K562 (cell line): ENCODE data around the gene LRRC8E. TPM values are rescaled to one million over a fixed set of nuclear protein-coding genes. Genes with fewer than 3 reads are reported as not detected.

Experiments
- ADNP ChIP-seq: fragments of 200-800 bp; sonication (Bioruptor generic); IDR thresholded peaks from 2 replicates; pipeline ENCODE4 v1.6.1; 2016; ENCODE audit warnings: missing genetic modification characterization, missing compliant biosample characterization
- ATF1 ChIP-seq, 2 experiments: fragments of 450-650 bp in 1 of 2; IDR thresholded peaks; 2 replicates each; pipeline ENCODE4 v1.6.1; 2016; ENCODE audit warnings: missing compliant biosample characterization in 1 of 2, missing genetic modification characterization in 1 of 2
- CREM ChIP-seq: IDR thresholded peaks from 2 replicates; pipeline ENCODE4 v1.6.1; 2014; ENCODE audit warnings: antibody characterized with exemption, low read depth
- HLTF ChIP-seq: fragments of 450-650 bp; IDR thresholded peaks from 2 replicates; pipeline ENCODE4 v1.6.1; 2016
- SETDB1 ChIP-seq: IDR thresholded peaks from one replicate; pipeline ENCODE4 v1.6.1; 2012; ENCODE audit warnings: low read length, control low read depth, inconsistent platforms
- SMARCB1 ChIP-seq: IDR thresholded peaks from 2 replicates; pipeline ENCODE4 v1.6.1; 2011; ENCODE audit warnings: improper control_type of control experiment, low read depth; ENCODE audit not compliant: insufficient read length
- SP1 ChIP-seq: sonication (generic); formaldehyde crosslinking; IDR thresholded peaks from 2 replicates; pipeline ENCODE4 v1.8.1; 2022; ENCODE audit warnings: mild to moderate bottlenecking, missing genetic modification reagents
- SRF ChIP-seq, 2 experiments: fragments of 250-450, 450-650 bp in 1 of 2; sonication (Bioruptor Pico) in 1 of 2; sonication (generic) in 1 of 2; formaldehyde crosslinking; IDR thresholded peaks; 2 replicates each; pipeline versions ENCODE4 v1.5.0 to v1.5.1; 2020 to 2022; ENCODE audit warnings: mild to moderate bottlenecking in 1 of 2, missing genetic modification reagents in 1 of 2
- SRSF9 ChIP-seq: fragments of 200-400 bp; formaldehyde crosslinking; IDR thresholded peaks from 2 replicates; pipeline ENCODE4 v1.6.1; 2017; ENCODE audit warnings: low read depth, low read length, borderline replicate concordance
- XRCC3 ChIP-seq: fragments of 450-650 bp; IDR thresholded peaks from 2 replicates; pipeline ENCODE4 v1.6.1; 2017; ENCODE audit warnings: mild to moderate bottlenecking, moderate library complexity
- XRCC4 ChIP-seq: IDR thresholded peaks from one replicate; pipeline ENCODE4 v1.6.1; 2011; ENCODE audit not compliant: insufficient read depth, insufficient read length; ENCODE audit errors: extremely low read depth
- ZBED1 ChIP-seq: IDR thresholded peaks from 2 replicates; pipeline ENCODE4 v1.6.1; 2014
- ZNF143 ChIP-seq: sonication (generic); formaldehyde crosslinking; IDR thresholded peaks from 2 replicates; pipeline ENCODE4 v1.9.0; 2022; ENCODE audit warnings: mild to moderate bottlenecking, missing genetic modification reagents
- ZNF253 ChIP-seq: fragments of 250-450 bp; sonication (Bioruptor Pico); conservative IDR thresholded peaks from 2 replicates; pipeline ENCODE4 v1.6.1; 2021; ENCODE audit warnings: mild to moderate bottlenecking
- ZNF311 ChIP-seq: fragments of 250-450 bp; sonication (Bioruptor Pico); IDR thresholded peaks from 2 replicates; pipeline ENCODE4 v1.4.0; 2020; ENCODE audit warnings: mild to moderate bottlenecking, moderate library complexity
- ZSCAN32 ChIP-seq: fragments of 450-650 bp; formaldehyde crosslinking; IDR thresholded peaks from 2 replicates; pipeline ENCODE4 v1.4.0; 2020; ENCODE audit warnings: mild to moderate bottlenecking, moderate library complexity
- polyA plus RNA-seq, 8 experiments: library from polyadenylated mRNA; depleted of rRNA in 4 of 8; stranded (reverse) in 5 of 8; unstranded in 3 of 8; fragments of >200 nt; fragmentation: Nextera tagmentation in 2 of 8; fragmentation: Illumina TruSeq in 1 of 8; extraction: Ambion mirVana in 2 of 8; extraction: Trizol in 1 of 8; gene quantifications; 2 replicates each; pipeline versions ENCODE4 v1.2.1 to v1.2.3, GENCODE V29; 2011 to 2014; ENCODE audit warnings: inconsistent platforms in 1 of 8, missing spikeins in 1 of 8
- total RNA-seq, 7 experiments: library from RNA; depleted of rRNA in 6 of 7; stranded (reverse); fragments of >200 nt in 6 of 7; fragmentation: Illumina TruSeq in 2 of 7; extraction: Trizol in 2 of 7; gene quantifications; 2 replicates each; pipeline versions ENCODE4 v1.2.1 to v1.2.3, GENCODE V29; 2011 to 2021; ENCODE audit warnings: low replicate concordance in 1 of 7
- TF ChIP-seq, protein P1 (sequence below): sonication (generic); IDR thresholded peaks from 2 replicates; pipeline ENCODE4 v1.6.1; 2016
- TF ChIP-seq, protein P2 (sequence below): fragments of 250-450 bp; sonication (Bioruptor Pico); IDR thresholded peaks from 2 replicates; pipeline ENCODE4 v1.5.0; 2020; ENCODE audit warnings: mild to moderate bottlenecking, borderline replicate concordance

The LRRC8E gene
- total and polyA plus RNA-seq, 9 of the 15 experiments (the other 6 are each of a cell fraction or from before 2014, with no cell fraction given), result 0.08 to 5.7 (median 3.5) TPM; not detected in 1

DNA sequence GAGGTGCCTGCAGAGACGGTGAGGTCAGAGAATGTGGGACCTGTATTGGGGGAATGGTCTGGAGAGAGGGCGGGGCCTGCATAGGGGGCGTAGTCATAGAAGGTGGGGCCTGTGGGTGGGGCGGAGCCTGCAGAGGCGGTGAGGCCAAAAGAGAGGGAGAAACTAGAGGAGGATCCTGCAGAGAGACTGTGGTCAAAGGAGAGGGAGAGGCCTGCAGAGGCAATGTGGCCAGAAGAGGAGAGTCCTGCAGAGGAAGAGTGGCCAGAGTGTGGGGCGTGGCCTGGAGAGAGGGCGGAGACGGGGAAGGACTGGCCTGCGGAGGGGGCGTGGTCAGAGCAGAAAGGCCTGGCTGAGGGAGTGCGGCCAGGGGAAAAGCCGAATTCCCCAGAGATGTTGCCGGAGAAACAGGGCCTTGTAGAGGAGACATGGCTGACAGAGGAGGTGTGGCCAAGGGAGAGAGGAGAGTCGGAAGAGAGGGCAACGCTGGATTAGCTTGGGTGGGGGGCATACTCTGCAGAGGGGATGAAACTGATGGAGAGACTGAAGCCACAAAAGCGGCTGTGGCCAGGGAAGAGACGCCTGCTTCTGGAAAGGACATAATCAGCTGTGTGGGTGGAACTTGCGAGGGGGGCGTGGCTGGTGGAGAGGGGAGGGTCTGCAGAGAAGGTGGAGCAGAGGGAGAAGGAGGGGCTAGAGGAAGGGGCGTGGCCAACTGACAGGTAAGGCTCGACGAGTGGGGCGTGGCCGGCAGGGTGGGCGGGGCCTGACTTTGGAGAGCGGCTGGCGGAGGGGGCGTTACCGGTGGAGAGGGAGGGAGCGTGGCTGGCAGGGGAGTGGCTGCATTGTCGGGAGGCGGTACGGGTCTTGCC is 16.6 kb upstream of the LRRC8E start (continued):
- TF ChIP-seq, protein P1, sequence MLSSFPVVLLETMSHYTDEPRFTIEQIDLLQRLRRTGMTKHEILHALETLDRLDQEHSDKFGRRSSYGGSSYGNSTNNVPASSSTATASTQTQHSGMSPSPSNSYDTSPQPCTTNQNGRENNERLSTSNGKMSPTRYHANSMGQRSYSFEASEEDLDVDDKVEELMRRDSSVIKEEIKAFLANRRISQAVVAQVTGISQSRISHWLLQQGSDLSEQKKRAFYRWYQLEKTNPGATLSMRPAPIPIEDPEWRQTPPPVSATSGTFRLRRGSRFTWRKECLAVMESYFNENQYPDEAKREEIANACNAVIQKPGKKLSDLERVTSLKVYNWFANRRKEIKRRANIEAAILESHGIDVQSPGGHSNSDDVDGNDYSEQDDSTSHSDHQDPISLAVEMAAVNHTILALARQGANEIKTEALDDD, result no peak
- TF ChIP-seq ZBED1 (no peak), ATF1 (CRISPR knock-in tag; IDR thresholded peaks at IDR 0.05) (no peak), ATF1 (tag; IDR thresholded peaks at IDR 0.05) (0 out of 2 replicates have a peak, but pooled peaks have one; percentile 4), ADNP (tag) (no peak), CREM (peak; percentile 35; the same call in 1 of the 2 replicates), SRF (CRISPR knock-in tag; IDR thresholded peaks at IDR 0.05) (peak in 1 of 2 experiments; percentile 56; a peak in 1 of 4 replicates), SP1 (CRISPR knock-in tag) (peak; percentile 90), ZNF253 (no peak), ZSCAN32 (CRISPR knock-in tag) (no peak), ZNF311 (no peak), SETDB1 (no peak), HLTF (no peak), XRCC3 (no peak), XRCC4 (no peak), SRSF9 (no peak), ZNF143 (0 out of 2 replicates have a peak, but pooled peaks have one; percentile 11), SMARCB1 (no peak)
- TF ChIP-seq, protein P2, sequence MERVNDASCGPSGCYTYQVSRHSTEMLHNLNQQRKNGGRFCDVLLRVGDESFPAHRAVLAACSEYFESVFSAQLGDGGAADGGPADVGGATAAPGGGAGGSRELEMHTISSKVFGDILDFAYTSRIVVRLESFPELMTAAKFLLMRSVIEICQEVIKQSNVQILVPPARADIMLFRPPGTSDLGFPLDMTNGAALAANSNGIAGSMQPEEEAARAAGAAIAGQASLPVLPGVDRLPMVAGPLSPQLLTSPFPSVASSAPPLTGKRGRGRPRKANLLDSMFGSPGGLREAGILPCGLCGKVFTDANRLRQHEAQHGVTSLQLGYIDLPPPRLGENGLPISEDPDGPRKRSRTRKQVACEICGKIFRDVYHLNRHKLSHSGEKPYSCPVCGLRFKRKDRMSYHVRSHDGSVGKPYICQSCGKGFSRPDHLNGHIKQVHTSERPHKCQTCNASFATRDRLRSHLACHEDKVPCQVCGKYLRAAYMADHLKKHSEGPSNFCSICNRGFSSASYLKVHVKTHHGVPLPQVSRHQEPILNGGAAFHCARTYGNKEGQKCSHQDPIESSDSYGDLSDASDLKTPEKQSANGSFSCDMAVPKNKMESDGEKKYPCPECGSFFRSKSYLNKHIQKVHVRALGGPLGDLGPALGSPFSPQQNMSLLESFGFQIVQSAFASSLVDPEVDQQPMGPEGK (CRISPR knock-in tag), result no peak
- TF ChIP-seq, all 486 proteins: peak for 51
